GM19324 (cell line): ENCODE measurements around the gene RBKS.
A peak's percentile ranks its signal among the peaks of the same experiment; 100 is the strongest.

ENCODE experiments used
- ATAC-seq: cut with Tn5 transposase; IDR thresholded peaks from one replicate; pipeline ENCODE4 v1.9.1; 2021; ENCODE audit warnings: mild to moderate bottlenecking, moderate library complexity; ENCODE audit not compliant: unreplicated experiment, low FRiP score

The RBKS gene

GRCh38 chr2:27890146-27890923 is at the start of gene RBKS, which contains the start of gene BABAM2:
Gene RBKS (minus strand): TSS chr2:27890387. CDS start chr2:27890345, 42 bp downstream.
Gene BABAM2 (plus strand): TSS chr2:27890729. CDS start chr2:27894557, 3,828 bp downstream.
- peak; percentile 84 for ATAC-seq

GRCh38 chr2:27935026-27935425 is 44.8 kb upstream of the RBKS start:
- no peak for ATAC-seq

- no peak for ATAC-seq
These were observed 42.2 kb upstream of the RBKS start for GRCh38 chr2:27932396-27932795.

- ATAC-seq = no peak
These were observed 41.3 kb upstream of the RBKS start for GRCh38 chr2:27931361-27931950.

- no peak for ATAC-seq
These were observed 39.8 kb upstream of the RBKS start for GRCh38 chr2:27929916-27930486.

GRCh38 chr2:27925766-27926472 is 35.7 kb upstream of the RBKS start:
- no peak for ATAC-seq

GRCh38 chr2:27922842-27923241 is 32.7 kb upstream of the RBKS start:
- ATAC-seq = no peak

- no peak for ATAC-seq
These were observed 31.8 kb upstream of the RBKS start for GRCh38 chr2:27921880-27922547.

- ATAC-seq = no peak
These were observed 31.2 kb upstream of the RBKS start for GRCh38 chr2:27921424-27921823.

- no peak for ATAC-seq
These were observed 30.1 kb upstream of the RBKS start for GRCh38 chr2:27920148-27920885.

- no peak for ATAC-seq
These were observed 26.3 kb upstream of the RBKS start for GRCh38 chr2:27916293-27916995.

- no peak for ATAC-seq
These were observed 25.7 kb upstream of the RBKS start for GRCh38 chr2:27915874-27916273.

- no peak for ATAC-seq
These were observed 25.0 kb upstream of the RBKS start for GRCh38 chr2:27915191-27915590.

GRCh38 chr2:27914805-27915175 is 24.6 kb upstream of the RBKS start:
- no peak for ATAC-seq

GRCh38 chr2:27914041-27914804 is 24.0 kb upstream of the RBKS start:
- no peak for ATAC-seq

- ATAC-seq = no peak
These were observed 22.3 kb upstream of the RBKS start for GRCh38 chr2:27912512-27912911.

GRCh38 chr2:27911458-27912210 is 21.4 kb upstream of the RBKS start:
- ATAC-seq = no peak

GRCh38 chr2:27909901-27910300 is 19.7 kb upstream of the RBKS start:
- ATAC-seq = no peak
